ENCODE results near the gene MITF.

DNA sequence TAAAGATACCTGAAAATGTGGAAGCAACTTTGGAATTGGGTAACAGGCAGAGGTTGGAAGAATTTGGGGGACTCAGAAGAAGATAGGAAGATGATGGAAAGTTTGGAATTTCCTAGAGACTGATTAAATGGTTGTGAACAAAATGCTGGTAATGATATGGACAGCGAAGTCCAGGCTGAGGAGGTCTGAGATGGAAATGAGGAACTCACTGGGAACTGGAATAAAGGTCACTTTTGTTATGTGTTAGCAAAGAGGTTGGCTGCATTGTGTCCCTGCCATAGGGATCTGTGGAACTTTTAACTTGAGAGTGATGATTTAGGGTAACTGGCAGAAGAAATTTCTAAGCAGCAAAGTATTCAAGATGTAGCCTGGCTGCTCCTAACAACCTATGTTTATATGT lies 13.0 kb downstream of the MITF start:
- TF ChIP-seq, protein P1, sequence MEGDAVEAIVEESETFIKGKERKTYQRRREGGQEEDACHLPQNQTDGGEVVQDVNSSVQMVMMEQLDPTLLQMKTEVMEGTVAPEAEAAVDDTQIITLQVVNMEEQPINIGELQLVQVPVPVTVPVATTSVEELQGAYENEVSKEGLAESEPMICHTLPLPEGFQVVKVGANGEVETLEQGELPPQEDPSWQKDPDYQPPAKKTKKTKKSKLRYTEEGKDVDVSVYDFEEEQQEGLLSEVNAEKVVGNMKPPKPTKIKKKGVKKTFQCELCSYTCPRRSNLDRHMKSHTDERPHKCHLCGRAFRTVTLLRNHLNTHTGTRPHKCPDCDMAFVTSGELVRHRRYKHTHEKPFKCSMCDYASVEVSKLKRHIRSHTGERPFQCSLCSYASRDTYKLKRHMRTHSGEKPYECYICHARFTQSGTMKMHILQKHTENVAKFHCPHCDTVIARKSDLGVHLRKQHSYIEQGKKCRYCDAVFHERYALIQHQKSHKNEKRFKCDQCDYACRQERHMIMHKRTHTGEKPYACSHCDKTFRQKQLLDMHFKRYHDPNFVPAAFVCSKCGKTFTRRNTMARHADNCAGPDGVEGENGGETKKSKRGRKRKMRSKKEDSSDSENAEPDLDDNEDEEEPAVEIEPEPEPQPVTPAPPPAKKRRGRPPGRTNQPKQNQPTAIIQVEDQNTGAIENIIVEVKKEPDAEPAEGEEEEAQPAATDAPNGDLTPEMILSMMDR (IDR thresholded peaks at IDR 0.05), result no peak
- no peak for TF ChIP-seq POLR2AphosphoS5 (IDR thresholded peaks at IDR 0.05; ENCODE audit: insufficient read depth in 1 of 2, low read depth in 1 of 2)
